Prostate gland (tissue), 2 donors: Measurements from ENCODE around the gene RPS6KA6. TPM values are rescaled to one million over a fixed set of nuclear protein-coding genes. Genes with fewer than 3 reads are reported as not detected.

ENCODE experiments used
- DNase-seq: peaks from one replicate; pipeline ENCODE4 v3.0.0-alpha.2; 2019; ENCODE audit warnings: low spot score
- H3K27ac ChIP-seq, 2 donors: fragments of 200-600 bp; sonication (generic); 2 replicates each; pipeline ENCODE4 v1.5.1; 2017 to 2019
- H3K27me3 ChIP-seq: fragments of 200-600 bp; sonication (generic); replicated peaks from 2 replicates; pipeline ENCODE4 v1.5.1; 2019; ENCODE audit not compliant: insufficient read depth
- H3K36me3 ChIP-seq, 2 donors: fragments of 200-600 bp; sonication (generic); 1 replicate in 1 of 2; 2 replicates in 1 of 2; pipeline versions ENCODE4 v1.5.1 to v1.8.1; 2017 to 2019
- H3K4me1 ChIP-seq: fragments of 200-600 bp; sonication (generic); replicated peaks from 2 replicates; pipeline ENCODE4 v1.5.1; 2019
- H3K4me3 ChIP-seq, 2 donors: fragments of 200-600 bp; sonication (generic); 2 replicates each; pipeline ENCODE4 v1.5.1; 2017 to 2019
- H3K9me3 ChIP-seq: fragments of 200-600 bp; sonication (generic); 2 replicates; pipeline ENCODE4 v1.5.1; 2017
- CTCF ChIP-seq, 4 experiments: fragments of 200-600 bp in 2 of 4; fragments of 450-650 bp in 2 of 4; sonication (generic) in 2 of 4; IDR thresholded peaks; 1 replicate in 3 of 4; 2 replicates in 1 of 4; pipeline ENCODE4 v1.5.1; 2016 to 2019; ENCODE audit warnings: antibody characterized with exemption in 4 of 4, mild to moderate bottlenecking in 2 of 4, moderate library complexity in 2 of 4
- POLR2A ChIP-seq: fragments of 450-650 bp; IDR thresholded peaks from one replicate; pipeline ENCODE4 v1.6.1; 2016; ENCODE audit warnings: antibody characterized with exemption, mild to moderate bottlenecking
- POLR2AphosphoS5 ChIP-seq: sonication (generic); formaldehyde crosslinking; IDR thresholded peaks from one replicate; pipeline ENCODE4 v1.6.1; 2017; ENCODE audit warnings: antibody characterized with exemption
- WGBS: methylation state at CpG from one replicate; pipeline ENCODE4 v1.1.5; 2018; 5-methylcytosine and 5-hydroxymethylcytosine counted together
- intact Hi-C: fragments of 100-400 bp; cut with DNase I; formaldehyde crosslinking; loops from one replicate; pipeline ENCODE4 v1.14.2; 2022
- total RNA-seq, 2 donors: library from RNA; depleted of rRNA; stranded (reverse); fragments of >200 nt; gene quantifications; one replicate each; pipeline ENCODE4 v1.1.0, GENCODE V29; 2016

RPS6KA6 gene
- total RNA-seq, 2 donors from 2014 or later: 5.3 to 8.7 TPM

GRCh38 chrX:84168574-84168973, 19.4 kb downstream of the RPS6KA6 start:
- WGBS: 93% methylated on average over 2 of the region's 2 CpGs
- intact Hi-C loops: no loop called here
- TF ChIP-seq CTCF (IDR thresholded peaks at IDR 0.05) (no peak), POLR2A (no peak), POLR2AphosphoS5 (no peak)
- DNase-seq: no peak
- Histone ChIP-seq H3K27ac (no peak overlapping the region), H3K27me3 (no peaks in the 10 kb centered on the region), H3K9me3 (no peaks in the 10 kb centered on the region), H3K4me1 (no peaks in the 10 kb centered on the region), H3K4me3 (no peak overlapping the region), H3K36me3 (no peaks in the 10 kb centered on the region)

GRCh38 chrX:84168095-84168494, 19.9 kb downstream of the RPS6KA6 start:
- no peak for TF ChIP-seq CTCF (IDR thresholded peaks at IDR 0.05)
- no peak for TF ChIP-seq POLR2AphosphoS5
- Histone ChIP-seq H3K27ac (no peak overlapping the region), H3K4me3 (no peak overlapping the region), H3K9me3 (no peaks in the 10 kb centered on the region), H3K27me3 (no peaks in the 10 kb centered on the region), H3K4me1 (no peaks in the 10 kb centered on the region), H3K36me3 (no peaks in the 10 kb centered on the region)
- DNase-seq: no peak
- intact Hi-C loops: no loop called here
- WGBS: 70% methylated on average over 2 of the region's 2 CpGs

GRCh38 chrX:84165711-84166110, 22.3 kb downstream of the RPS6KA6 start:
- H3K27ac ChIP-seq: no peak overlapping the region
- no peak overlapping the region for H3K4me3 ChIP-seq
- H3K27me3 ChIP-seq: no peaks in the 10 kb centered on the region
- 89% methylated on average over 1 of the region's 1 CpG for WGBS
- no peaks in the 10 kb centered on the region for H3K9me3 ChIP-seq
- no peak for DNase-seq
- no peaks in the 10 kb centered on the region for H3K36me3 ChIP-seq
- H3K4me1 ChIP-seq: no peaks in the 10 kb centered on the region
- intact Hi-C loops: no loop called here
- TF ChIP-seq POLR2AphosphoS5 (no peak), CTCF (IDR thresholded peaks at IDR 0.05) (no peak), POLR2A (no peak)

- Histone ChIP-seq H3K36me3 (no peaks in the 10 kb centered on the region), H3K4me1 (no peaks in the 10 kb centered on the region), H3K27me3 (no peaks in the 10 kb centered on the region), H3K4me3 (no peak overlapping the region), H3K27ac (no peak overlapping the region), H3K9me3 (no peaks in the 10 kb centered on the region)
- no peak for TF ChIP-seq POLR2AphosphoS5
- TF ChIP-seq CTCF (IDR thresholded peaks at IDR 0.05): no peak
- TF ChIP-seq POLR2A: no peak
- no peak for DNase-seq
- intact Hi-C loops: no loop called here
These were observed 25.6 kb downstream of the RPS6KA6 start for GRCh38 chrX:84162401-84162800.

- no peak overlapping the region for H3K4me3 ChIP-seq
- no peaks in the 10 kb centered on the region for H3K36me3 ChIP-seq
- H3K4me1 ChIP-seq: no peaks in the 10 kb centered on the region
- TF ChIP-seq POLR2A (no peak), CTCF (IDR thresholded peaks at IDR 0.05) (no peak), POLR2AphosphoS5 (no peak)
- no peak overlapping the region for H3K27ac ChIP-seq
- no peaks in the 10 kb centered on the region for H3K9me3 ChIP-seq
- no peaks in the 10 kb centered on the region for H3K27me3 ChIP-seq
- intact Hi-C loops: no loop called here
- DNase-seq: no peak
These were observed 26.4 kb downstream of the RPS6KA6 start for GRCh38 chrX:84161641-84162040.
